Right cardiac atrium (tissue), 5 donors: ENCODE data around the gene TRIM62. TPM values are rescaled to one million over a fixed set of nuclear protein-coding genes. Genes with fewer than 3 reads are reported as not detected.

Source experiments
- ATAC-seq, 2 donors: fragments of 200-7000 bp; cut with Tn5 transposase; one replicate each; pipeline versions ENCODE4 v1.8.0 to v1.9.1; 2020; ENCODE audit warnings: moderate library complexity in 2 of 2, mild to moderate bottlenecking in 1 of 2
- DNase-seq, 3 donors: peaks; one replicate each; pipeline ENCODE4 v3.0.0-alpha.2; 2020
- H3K27ac ChIP-seq: one replicate; pipeline ENCODE4 v1.5.1; 2013; ENCODE audit warnings: mild to moderate bottlenecking, low read length, control low read depth, moderate library complexity
- H3K27me3 ChIP-seq: one replicate; pipeline ENCODE4 v1.6.1; 2013; ENCODE audit not compliant: control insufficient read depth, insufficient read depth
- H3K4me1 ChIP-seq: one replicate; pipeline ENCODE4 v1.6.1; 2013; ENCODE audit warnings: low read length; ENCODE audit not compliant: control insufficient read depth, insufficient read depth
- H3K4me3 ChIP-seq: one replicate; pipeline ENCODE4 v1.5.1; 2013; ENCODE audit warnings: low read length, control low read depth
- H3K9me3 ChIP-seq: one replicate; pipeline ENCODE4 v1.6.1; 2013; ENCODE audit warnings: low read length; ENCODE audit not compliant: control insufficient read depth
- WGBS: extraction: QIAGEN DNeasy Blood & Tissue Kit; methylation state at CpG from one replicate; pipeline ENCODE4 v1.1.7; 2013; 5-methylcytosine and 5-hydroxymethylcytosine counted together
- intact Hi-C, 4 donors: fragments of 100-400 bp; cut with DNase I; formaldehyde crosslinking; loops; one replicate each; pipeline versions ENCODE4 v1.11.0 to v1.14.0; 2022 to 2023
- polyA plus RNA-seq: library from polyadenylated mRNA; stranded (reverse); fragments of 200-250 nt; gene quantifications from one replicate; pipeline ENCODE4 v1.2.3, GENCODE V29; 2013
- total RNA-seq, 4 donors: library from RNA; stranded (reverse); fragmentation: NEBNext Ultra II Directional; extraction: Animal tissue kit (Norgen Biotek cat#: 25700); gene quantifications; one replicate each; pipeline ENCODE4 v1.2.1, GENCODE V29; 2021
- donor health status: healthy with polysubstance abuse.
- donor health status: DM: no; HTN: yes; CAD: no.
- donor health status: DM: no; HTN: no; CAD: no.
- donor health status: DM: no; HTN: yes; CAD: no; lungs with severe emphysema.
- donor health status: DM: yes; HTN: yes; CAD: no.

The TRIM62 gene
- total and polyA plus RNA-seq, 5 donors, result 1.8 to 4.4 (median 2.8) TPM

- H3K27ac ChIP-seq, result no peak overlapping the region
Observed at GRCh38 chr1:33169290-33170055, 12.4 kb downstream of the TRIM62 start.

GRCh38 chr1:33168556-33169289 lies 13.1 kb downstream of the TRIM62 start:
- DNase-seq (no peak), ATAC-seq (no peak)
- Histone ChIP-seq H3K4me3 (no peak overlapping the region), H3K27ac (no peak overlapping the region), H3K27me3 (no peaks in the 10 kb centered on the region), H3K9me3 (no peaks in the 10 kb centered on the region), H3K4me1 (no peaks in the 10 kb centered on the region)
- 72% methylated on average over 11 of the region's 11 CpGs for WGBS
- intact Hi-C loops, result no loop called here

More at GRCh38 chr1:33169290-33170055, 12.4 kb downstream of the TRIM62 start:
- Histone ChIP-seq H3K4me1 (no peaks in the 10 kb centered on the region), H3K27me3 (no peaks in the 10 kb centered on the region), H3K9me3 (no peaks in the 10 kb centered on the region), H3K4me3 (no peak overlapping the region)
- intact Hi-C loops, result no loop called here
- no peak for DNase-seq
- peak in 1 of 2 donors; percentile 17 for ATAC-seq
- WGBS, result 68% methylated on average over 11 of the region's 11 CpGs

GRCh38 chr1:33167650-33168447 lies 14.0 kb downstream of the TRIM62 start:
- no peaks in the 10 kb centered on the region for H3K4me1 ChIP-seq
- no peak for DNase-seq
- H3K27ac ChIP-seq, result no peak overlapping the region
- WGBS, result 94% methylated on average over 4 of the region's 4 CpGs
- no peak for ATAC-seq
- H3K27me3 ChIP-seq, result no peaks in the 10 kb centered on the region
- H3K4me3 ChIP-seq, result no peak overlapping the region
- intact Hi-C loops, result no loop called here
- H3K9me3 ChIP-seq, result no peaks in the 10 kb centered on the region

GRCh38 chr1:33165809-33166208 lies 16.0 kb downstream of the TRIM62 start:
- Histone ChIP-seq H3K27me3 (no peaks in the 10 kb centered on the region), H3K9me3 (no peaks in the 10 kb centered on the region), H3K4me1 (peaks cover 2% of the 10 kb centered on the region), H3K27ac (no peak overlapping the region), H3K4me3 (no peak overlapping the region)
- WGBS, result 95% methylated on average over 6 of the region's 6 CpGs
- DNase-seq (no peak), ATAC-seq (no peak)
- intact Hi-C loops, result no loop called here

GRCh38 chr1:33165209-33165608 lies 16.6 kb downstream of the TRIM62 start:
- no peak overlapping the region for H3K27ac ChIP-seq
- H3K9me3 ChIP-seq, result no peaks in the 10 kb centered on the region
- ATAC-seq (no peak), DNase-seq (no peak)
- peaks cover 2% of the 10 kb centered on the region for H3K4me1 ChIP-seq
- no peaks in the 10 kb centered on the region for H3K27me3 ChIP-seq
- 90% methylated on average over 21 of the region's 21 CpGs for WGBS
- intact Hi-C loops, result no loop called here
- no peak overlapping the region for H3K4me3 ChIP-seq

GRCh38 chr1:33163621-33164519 lies 18.0 kb downstream of the TRIM62 start:
- Histone ChIP-seq H3K27ac (no peak overlapping the region), H3K9me3 (no peaks in the 10 kb centered on the region), H3K4me1 (peaks cover 2% of the 10 kb centered on the region), H3K27me3 (no peaks in the 10 kb centered on the region), H3K4me3 (no peak overlapping the region)
- 61% methylated on average over 14 of the region's 14 CpGs for WGBS
- ATAC-seq, result no peak
- intact Hi-C loops, result no loop called here
- peak in 1 of 3 donors; percentile 52 for DNase-seq

GRCh38 chr1:33162141-33162540 lies 19.7 kb downstream of the TRIM62 start:
- H3K4me3 ChIP-seq, result no peak overlapping the region
- no peaks in the 10 kb centered on the region for H3K9me3 ChIP-seq
- WGBS, result 94% methylated on average over 2 of the region's 2 CpGs
- intact Hi-C loops, result no loop called here
- no peaks in the 10 kb centered on the region for H3K27me3 ChIP-seq
- DNase-seq (no peak), ATAC-seq (no peak)
- H3K4me1 ChIP-seq, result peaks cover 2% of the 10 kb centered on the region
- H3K27ac ChIP-seq, result no peak overlapping the region

GRCh38 chr1:33161061-33161681 lies 20.7 kb downstream of the TRIM62 start:
- 24% methylated on average over 25 of the region's 25 CpGs for WGBS
- ATAC-seq (peak; percentile 78 to 84), DNase-seq (peak; percentile 77 to 94 (median 90))
- H3K27me3 ChIP-seq, result no peaks in the 10 kb centered on the region
- H3K9me3 ChIP-seq, result no peaks in the 10 kb centered on the region
- no peak overlapping the region for H3K27ac ChIP-seq
- H3K4me3 ChIP-seq, result no peak overlapping the region
- intact Hi-C loops, result no loop called here
- peaks cover 6% of the 10 kb centered on the region for H3K4me1 ChIP-seq

GRCh38 chr1:33159577-33159976 lies 22.3 kb downstream of the TRIM62 start:
- H3K4me1 ChIP-seq, result peaks cover 7% of the 10 kb centered on the region
- no peak overlapping the region for H3K27ac ChIP-seq
- WGBS, result 97% methylated on average over 26 of the region's 26 CpGs
- H3K4me3 ChIP-seq, result no peak overlapping the region
- ATAC-seq (no peak), DNase-seq (no peak)
- intact Hi-C loops, result no loop called here
- no peaks in the 10 kb centered on the region for H3K9me3 ChIP-seq
- H3K27me3 ChIP-seq, result no peaks in the 10 kb centered on the region

- intact Hi-C loops, result no loop called here
- no peaks in the 10 kb centered on the region for H3K9me3 ChIP-seq
- no peak overlapping the region for H3K27ac ChIP-seq
- H3K4me1 ChIP-seq, result peaks cover 14% of the 10 kb centered on the region
- over 99% methylated on average over 3 of the region's 3 CpGs for WGBS
- H3K4me3 ChIP-seq, result no peak overlapping the region
- H3K27me3 ChIP-seq, result no peaks in the 10 kb centered on the region
- DNase-seq (no peak), ATAC-seq (no peak)
Observed at GRCh38 chr1:33158366-33158765, 23.5 kb downstream of the TRIM62 start.
